HG02970 (cell line): ENCODE measurements around the gene CDH23.

ENCODE experiments used
- ATAC-seq: cut with Tn5 transposase; IDR thresholded peaks from one replicate; pipeline ENCODE4 v1.9.1; 2021; ENCODE audit warnings: mild to moderate bottlenecking, moderate library complexity, moderate number of reproducible peaks; ENCODE audit not compliant: unreplicated experiment, low FRiP score

Gene CDH23

GRCh38 chr10:71812913-71813590 lies 416.3 kb downstream of the CDH23 start:
- ATAC-seq = no peak

GRCh38 chr10:71814922-71815411 lies 418.2 kb downstream of the CDH23 start:
- no peak for ATAC-seq

GRCh38 chr10:71815515-71816130 lies 418.9 kb downstream of the CDH23 start:
- no peak for ATAC-seq

- ATAC-seq = no peak
These were observed 419.7 kb downstream of the CDH23 start for GRCh38 chr10:71816421-71816851.

- ATAC-seq = no peak
These were observed 420.4 kb downstream of the CDH23 start for GRCh38 chr10:71816936-71817618.

- no peak for ATAC-seq
These were observed 421.3 kb downstream of the CDH23 start for GRCh38 chr10:71817831-71818655.

GRCh38 chr10:71818674-71819260 lies 422.0 kb downstream of the CDH23 start:
- ATAC-seq = no peak

GRCh38 chr10:71819441-71819861 lies 422.7 kb downstream of the CDH23 start:
- ATAC-seq = no peak

GRCh38 chr10:71819985-71820384 lies 423.3 kb downstream of the CDH23 start:
- ATAC-seq = no peak

- ATAC-seq = no peak
These were observed 424.2 kb downstream of the CDH23 start for GRCh38 chr10:71820966-71821365.

GRCh38 chr10:71821909-71822763 lies 425.4 kb downstream of the CDH23 start:
- ATAC-seq = no peak

GRCh38 chr10:71823356-71823755 lies 426.6 kb downstream of the CDH23 start:
- no peak for ATAC-seq

GRCh38 chr10:71824333-71824732 lies 427.6 kb downstream of the CDH23 start:
- ATAC-seq = no peak

GRCh38 chr10:71825217-71825616 lies 428.5 kb downstream of the CDH23 start:
- ATAC-seq = no peak

- no peak for ATAC-seq
These were observed 431.1 kb downstream of the CDH23 start for GRCh38 chr10:71827852-71828251.

- ATAC-seq = no peak
These were observed 432.0 kb downstream of the CDH23 start for GRCh38 chr10:71828702-71829101.

- ATAC-seq = no peak
These were observed 432.5 kb downstream of the CDH23 start for GRCh38 chr10:71829171-71829570.

- no peak for ATAC-seq
These were observed 433.2 kb downstream of the CDH23 start for GRCh38 chr10:71829896-71830295.

- ATAC-seq = no peak
These were observed 434.0 kb downstream of the CDH23 start for GRCh38 chr10:71830726-71831125.
